ENCODE measurements around the gene ADAP2.
"Not testable (repeated sequence)": the region's sequence is repeated elsewhere in the genome, so short reads cannot be mapped to it uniquely, and the experiment has no call there.

ADAP2 gene

GRCh38 chr17:30921544-30922196, at the start of gene ADAP2:
Gene ADAP2 (plus strand): TSS chr17:30921945. CDS start chr17:30922015, 70 bp downstream.
- DNase-seq, result no peak

- DNase-seq, result no peak
Measured at GRCh38 chr17:30886187-30886586, 35.6 kb upstream of the ADAP2 start.

- no peak for DNase-seq
Measured at GRCh38 chr17:30894236-30894635, 27.5 kb upstream of the ADAP2 start.

- no peak for DNase-seq
Measured at GRCh38 chr17:30897311-30897710, 24.4 kb upstream of the ADAP2 start.

- DNase-seq, result peak; percentile 8
Measured at GRCh38 chr17:30905742-30906100, 16.0 kb upstream of the ADAP2 start.

- peak; percentile 95 for DNase-seq
Measured at GRCh38 chr17:30906101-30906911, 15.4 kb upstream of the ADAP2 start, which contains the start of gene TEFM. Gene TEFM (minus strand): TSS chr17:30906238. CDS start chr17:30906198, 40 bp downstream.

- no peak for DNase-seq
Measured at GRCh38 chr17:30908717-30909420, 12.9 kb upstream of the ADAP2 start.

- not testable (repeated sequence) for DNase-seq
Measured at GRCh38 chr17:30910151-30910550, 11.6 kb upstream of the ADAP2 start.

- DNase-seq, result no peak
Measured at GRCh38 chr17:30913955-30914354, 7.8 kb upstream of the ADAP2 start.

GRCh38 chr17:30915833-30916611, 5.7 kb upstream of the ADAP2 start:
- DNase-seq, result no peak

- no peak for DNase-seq
Measured at GRCh38 chr17:30917050-30917449, 4.7 kb upstream of the ADAP2 start.

GRCh38 chr17:30920282-30920681, 1.5 kb upstream of the ADAP2 start:
- no peak for DNase-seq

- DNase-seq, result no peak
Measured at GRCh38 chr17:30920683-30921543, 832 bp upstream of the ADAP2 start.

GRCh38 chr17:30922235-30923030, 688 bp downstream of the ADAP2 start:
- DNase-seq, result no peak

- DNase-seq, result no peak
Measured at GRCh38 chr17:30924341-30924740, 2.6 kb downstream of the ADAP2 start.

GRCh38 chr17:30926516-30926915, 4.8 kb downstream of the ADAP2 start:
- no peak for DNase-seq

- no peak for DNase-seq
Measured at GRCh38 chr17:30927756-30928155, 6.0 kb downstream of the ADAP2 start.

GRCh38 chr17:30928584-30928983, 6.8 kb downstream of the ADAP2 start:
- no peak for DNase-seq

- no peak for DNase-seq
Measured at GRCh38 chr17:30929081-30929633, 7.4 kb downstream of the ADAP2 start.

GRCh38 chr17:30929861-30930260, 8.1 kb downstream of the ADAP2 start:
- not testable (repeated sequence) for DNase-seq

- DNase-seq, result no peak
Measured at GRCh38 chr17:30930495-30930894, 8.8 kb downstream of the ADAP2 start.

Data from activated CD4-positive, alpha-beta T cell treated with anti-CD3 and anti-CD28 coated beads, Interleukin-2, Interleukin-6, amounts not matched to agents 100 ng/mL and 50 ng/mL, durations not matched to agents 16 hours and 8 hours (primary cell).